Measurements from ENCODE around the gene MTG1.

The MTG1 gene

GRCh38 chr10:133405272-133405671 lies 11.3 kb downstream of the MTG1 start:
- H3K4me3 ChIP-seq (replicated peaks; ENCODE audit: insufficient read depth, low read length), result no peak overlapping the region
- no peak overlapping the region for H3K27ac ChIP-seq (replicated peaks)
- DNase-seq (ENCODE audit: low read depth in 1 of 2, low spot score in 1 of 2), result no peak
- H3K27me3 ChIP-seq (ENCODE audit: insufficient read depth, poor library complexity, severe bottlenecking), result no peaks in the 10 kb centered on the region
- no peak for TF ChIP-seq CTCF (IDR thresholded peaks at IDR 0.05; ENCODE audit: insufficient read depth, low read length)

- Histone ChIP-seq H3K4me3 (replicated peaks; ENCODE audit: insufficient read depth, low read length) (no peak overlapping the region), H3K27ac (replicated peaks) (no peak overlapping the region), H3K27me3 (ENCODE audit: insufficient read depth, poor library complexity, severe bottlenecking) (no peaks in the 10 kb centered on the region)
- no peak for DNase-seq (ENCODE audit: low read depth in 1 of 2, low spot score in 1 of 2)
- no peak for TF ChIP-seq REST (IDR thresholded peaks at IDR 0.05; ENCODE audit: insufficient replicate concordance, low read depth)
- TF ChIP-seq SPI1 (IDR thresholded peaks at IDR 0.05; ENCODE audit: borderline replicate concordance, low read depth), result no peak
- no peak for TF ChIP-seq CTCF (IDR thresholded peaks at IDR 0.05; ENCODE audit: insufficient read depth, low read length)
- no peak for TF ChIP-seq POLR2AphosphoS5 (IDR thresholded peaks at IDR 0.05; ENCODE audit: low read depth)
- TF ChIP-seq GABPA (IDR thresholded peaks at IDR 0.05; ENCODE audit: low read depth), result no peak
Observed at GRCh38 chr10:133405844-133406527, 12.0 kb downstream of the MTG1 start.

GRCh38 chr10:133411523-133412380 lies 17.8 kb downstream of the MTG1 start:
- TF ChIP-seq REST (IDR thresholded peaks at IDR 0.05; ENCODE audit: insufficient replicate concordance, low read depth) (no peak), CTCF (IDR thresholded peaks at IDR 0.05; ENCODE audit: insufficient read depth, low read length) (no peak), GABPA (IDR thresholded peaks at IDR 0.05; ENCODE audit: low read depth) (no peak), POLR2AphosphoS5 (IDR thresholded peaks at IDR 0.05; ENCODE audit: low read depth) (no peak), SPI1 (IDR thresholded peaks at IDR 0.05; ENCODE audit: borderline replicate concordance, low read depth) (no peak)
- Histone ChIP-seq H3K27me3 (ENCODE audit: insufficient read depth, poor library complexity, severe bottlenecking) (no peaks in the 10 kb centered on the region), H3K27ac (replicated peaks) (no peak overlapping the region), H3K4me3 (replicated peaks; ENCODE audit: insufficient read depth, low read length) (no peak overlapping the region)
- no peak for DNase-seq (ENCODE audit: low read depth in 1 of 2, low spot score in 1 of 2)

Measured in HL-60 (cell line).